Epithelial cell of proximal tubule (primary cell): ENCODE measurements around the gene ABTB2. TPM values are rescaled to one million over a fixed set of nuclear protein-coding genes. Genes with fewer than 3 reads are reported as not detected.

Source experiments
- DNase-seq: peaks from one replicate; pipeline ENCODE4 v3.0.0-alpha.2; 2011; ENCODE audit warnings: low read depth
- H3K4me3 ChIP-seq: 2 replicates; pipeline ENCODE4 v1.5.1; 2011; ENCODE audit warnings: low read depth, mild to moderate bottlenecking, low read length
- total RNA-seq: library from RNA; depleted of rRNA; stranded (reverse); fragments of >200 nt; gene quantifications from 2 replicates; pipeline ENCODE4 v1.2.3, GENCODE V29; 2015
- TF ChIP-seq, protein P1 (sequence below): conservative IDR thresholded peaks from 2 replicates; pipeline ENCODE4 v1.5.1; 2012; ENCODE audit warnings: low read depth, mild to moderate bottlenecking, low read length

Gene ABTB2
- total RNA-seq, 1 donor from 2014 or later: 17.6 TPM

DNA sequence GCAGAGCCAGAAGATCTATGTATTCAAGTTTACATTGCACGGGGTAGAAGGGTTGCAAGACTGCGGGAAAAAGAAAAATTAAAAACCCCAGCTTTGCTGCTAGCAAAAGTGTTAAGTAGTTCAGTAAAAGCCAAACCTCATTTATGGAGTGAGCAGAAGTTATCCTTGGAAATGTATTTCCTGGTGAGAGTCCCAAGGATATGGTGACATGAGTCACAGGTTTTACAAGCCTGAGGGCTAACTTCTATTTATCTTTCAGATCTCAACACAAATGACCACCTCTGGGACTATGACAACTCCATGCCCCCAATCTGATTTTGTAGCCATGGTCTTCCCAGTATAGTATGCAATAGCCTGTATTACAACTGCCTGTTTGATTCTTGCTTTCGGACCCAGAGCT lies 26.1 kb downstream of the ABTB2 start:
- no peak for DNase-seq
- H3K4me3 ChIP-seq: no peak overlapping the region
- TF ChIP-seq, protein P1, sequence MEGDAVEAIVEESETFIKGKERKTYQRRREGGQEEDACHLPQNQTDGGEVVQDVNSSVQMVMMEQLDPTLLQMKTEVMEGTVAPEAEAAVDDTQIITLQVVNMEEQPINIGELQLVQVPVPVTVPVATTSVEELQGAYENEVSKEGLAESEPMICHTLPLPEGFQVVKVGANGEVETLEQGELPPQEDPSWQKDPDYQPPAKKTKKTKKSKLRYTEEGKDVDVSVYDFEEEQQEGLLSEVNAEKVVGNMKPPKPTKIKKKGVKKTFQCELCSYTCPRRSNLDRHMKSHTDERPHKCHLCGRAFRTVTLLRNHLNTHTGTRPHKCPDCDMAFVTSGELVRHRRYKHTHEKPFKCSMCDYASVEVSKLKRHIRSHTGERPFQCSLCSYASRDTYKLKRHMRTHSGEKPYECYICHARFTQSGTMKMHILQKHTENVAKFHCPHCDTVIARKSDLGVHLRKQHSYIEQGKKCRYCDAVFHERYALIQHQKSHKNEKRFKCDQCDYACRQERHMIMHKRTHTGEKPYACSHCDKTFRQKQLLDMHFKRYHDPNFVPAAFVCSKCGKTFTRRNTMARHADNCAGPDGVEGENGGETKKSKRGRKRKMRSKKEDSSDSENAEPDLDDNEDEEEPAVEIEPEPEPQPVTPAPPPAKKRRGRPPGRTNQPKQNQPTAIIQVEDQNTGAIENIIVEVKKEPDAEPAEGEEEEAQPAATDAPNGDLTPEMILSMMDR: no peak

DNA sequence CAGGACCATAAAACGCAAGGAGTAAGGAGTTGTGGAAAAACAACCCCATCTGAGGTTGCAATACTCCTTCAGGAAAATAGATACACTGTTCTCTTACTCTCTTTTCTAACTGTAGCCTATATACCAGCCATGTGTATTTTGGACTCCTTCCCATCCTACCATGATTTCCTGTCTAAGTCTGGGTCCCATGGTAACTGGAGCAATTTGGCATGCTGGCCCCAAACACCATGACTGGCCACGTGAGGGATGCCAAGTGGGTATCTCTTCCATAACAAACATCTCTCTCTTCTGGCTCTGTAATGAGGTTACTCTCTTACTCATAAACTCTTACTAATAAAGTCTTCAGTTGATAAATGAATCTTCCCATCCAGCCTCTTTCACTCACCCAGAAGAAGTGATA lies 26.5 kb downstream of the ABTB2 start:
- DNase-seq: no peak
- no peak overlapping the region for H3K4me3 ChIP-seq
- TF ChIP-seq, protein P1: no peak

DNA sequence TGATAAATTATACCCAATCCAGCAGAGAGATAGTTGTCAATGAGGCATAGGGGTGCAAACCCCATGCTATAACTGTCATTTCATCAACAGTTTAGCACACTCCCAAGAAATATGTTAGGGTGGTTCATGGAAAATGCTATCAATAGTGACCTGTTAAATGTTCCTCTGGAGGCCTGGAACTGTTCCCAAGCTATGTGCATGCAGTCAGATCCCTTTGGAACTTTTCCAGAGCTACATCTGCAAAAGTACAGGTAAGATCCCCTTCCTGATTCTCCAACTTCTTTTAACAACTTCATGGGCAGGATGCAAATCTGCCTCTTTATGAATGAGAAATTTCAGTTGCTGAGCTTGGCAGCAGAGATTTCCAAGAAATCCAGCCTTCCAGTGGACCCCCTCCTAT lies 27.2 kb downstream of the ABTB2 start:
- TF ChIP-seq, protein P1: no peak
- no peak overlapping the region for H3K4me3 ChIP-seq
- no peak for DNase-seq

DNA sequence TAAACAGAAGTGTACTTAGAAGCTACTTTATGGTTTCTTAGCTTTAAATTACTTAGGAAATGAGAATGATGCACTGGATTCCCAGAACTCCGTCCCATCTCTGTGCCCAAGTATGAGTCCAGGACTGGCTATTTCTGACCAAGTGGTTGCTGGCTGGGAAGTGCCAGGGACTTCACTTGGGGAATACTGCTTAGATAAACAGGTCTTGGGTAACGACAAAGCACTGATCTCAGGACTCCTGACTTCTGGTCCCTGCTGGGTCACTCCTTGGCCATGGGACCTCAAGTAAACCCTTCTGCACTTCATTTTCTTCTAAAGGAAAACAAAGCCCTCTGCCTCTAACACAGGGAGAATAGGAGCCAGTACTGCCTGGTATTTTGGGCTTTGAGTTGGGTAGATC lies 27.9 kb downstream of the ABTB2 start:
- no peak for DNase-seq
- H3K4me3 ChIP-seq: no peak overlapping the region
- TF ChIP-seq, protein P1: no peak

DNA sequence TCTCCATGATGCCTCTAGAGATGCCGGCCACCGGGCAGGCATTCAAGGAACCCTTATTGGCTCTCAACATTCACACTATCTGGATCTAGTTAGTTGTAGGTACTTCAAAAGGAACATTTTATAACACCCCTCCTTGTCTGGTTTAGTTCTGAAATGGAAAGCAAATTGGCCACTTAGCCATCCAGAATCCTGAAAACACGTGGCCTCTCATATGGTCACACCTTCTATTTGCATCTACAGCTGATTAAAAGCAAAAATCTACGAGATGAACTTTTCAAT lies 29.2 kb downstream of the ABTB2 start:
- TF ChIP-seq, protein P1: no peak
- DNase-seq: no peak
- H3K4me3 ChIP-seq: no peak overlapping the region

DNA sequence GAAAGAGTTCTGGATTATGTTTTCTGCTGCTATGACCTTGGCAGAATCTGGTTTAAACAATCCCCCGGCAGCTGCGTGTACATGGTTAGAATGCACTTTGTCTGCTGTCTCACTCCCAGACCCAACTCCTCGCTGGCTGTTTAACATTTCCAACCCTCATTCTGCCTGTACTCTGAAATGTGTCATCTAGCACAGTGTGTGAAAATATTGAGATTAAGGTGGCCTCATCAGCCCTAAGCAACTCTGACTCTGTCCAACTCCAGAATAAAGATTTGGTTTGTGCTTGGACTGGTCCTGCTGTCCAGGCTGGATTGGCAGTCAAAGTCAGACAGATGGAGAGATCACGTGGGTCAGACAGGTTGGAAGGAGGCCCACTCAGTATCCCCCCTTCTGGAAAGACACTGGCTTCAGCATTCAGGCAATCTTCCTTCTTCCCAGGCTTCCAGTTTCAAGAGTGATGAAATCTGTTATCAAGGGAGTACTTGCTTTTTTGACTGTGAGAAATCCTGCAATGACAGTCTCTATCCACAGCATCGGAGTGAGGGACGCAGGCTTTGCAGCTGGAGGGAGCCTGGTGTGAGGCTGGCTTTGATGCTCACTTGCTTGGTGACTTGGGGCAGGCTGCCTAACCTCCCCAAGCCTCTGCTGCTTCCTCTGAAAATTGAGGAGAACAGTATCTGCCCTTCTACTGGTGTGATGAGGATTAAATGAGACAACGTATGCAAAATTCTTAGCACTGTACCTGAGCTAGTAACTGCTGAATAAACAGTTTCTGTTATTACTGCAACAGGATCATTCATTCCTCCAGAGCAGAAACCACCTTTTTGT lies 29.8 kb downstream of the ABTB2 start:
- TF ChIP-seq, protein P1: no peak
- no peak for DNase-seq
- no peak overlapping the region for H3K4me3 ChIP-seq

DNA sequence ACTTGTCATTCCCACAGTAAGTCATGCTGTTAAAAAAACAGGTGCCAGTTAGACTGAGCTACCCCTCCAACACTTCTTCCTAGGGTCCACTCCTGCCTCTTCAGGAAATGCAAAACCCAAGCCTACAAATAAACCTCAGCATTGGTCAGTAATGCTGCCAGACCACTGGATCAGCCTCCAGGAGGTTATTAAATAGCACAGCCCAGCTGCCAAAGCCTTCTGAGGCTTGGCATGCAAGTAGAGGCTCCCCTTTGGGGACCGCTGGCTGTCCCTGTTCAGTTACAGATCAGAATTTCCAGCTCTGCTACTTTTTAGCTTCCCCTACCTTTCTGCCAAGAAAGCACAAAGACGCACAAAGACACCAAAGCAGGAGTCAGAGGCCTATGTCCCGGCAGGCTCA lies 33.3 kb downstream of the ABTB2 start:
- H3K4me3 ChIP-seq: no peak overlapping the region
- TF ChIP-seq, protein P1: no peak
- no peak for DNase-seq
